ENCODE data around the gene PI4K2A.
A peak's percentile ranks its signal among the peaks of the same experiment; 100 is the strongest.
"Not testable (repeated sequence)": the region's sequence is repeated elsewhere in the genome, so short reads cannot be mapped to it uniquely, and the experiment has no call there.

The PI4K2A gene

GRCh38 chr10:97632949-97633884 is 7.3 kb upstream of the PI4K2A start, which contains the start of gene MORN4:
Gene MORN4 (minus strand): TSS chr10:97633500. CDS start chr10:97619653, 13,847 bp downstream.
- DNase-seq (ENCODE audit: low read depth) = peak; percentile 80

GRCh38 chr10:97633921-97634320 is 6.5 kb upstream of the PI4K2A start:
- DNase-seq (ENCODE audit: low read depth) = no peak

- no peak for DNase-seq (ENCODE audit: low read depth)
Observed at GRCh38 chr10:97635577-97635976, 4.9 kb upstream of the PI4K2A start.

GRCh38 chr10:97639090-97639489 is 1.4 kb upstream of the PI4K2A start:
- not testable (repeated sequence) for DNase-seq (ENCODE audit: low read depth)

GRCh38 chr10:97640868-97641811 is 669 bp downstream of the PI4K2A start:
- DNase-seq (ENCODE audit: low read depth) = no peak

GRCh38 chr10:97642471-97643159 is 2.1 kb downstream of the PI4K2A start:
- DNase-seq (ENCODE audit: low read depth) = not testable (repeated sequence)

- DNase-seq (ENCODE audit: low read depth) = no peak
Observed at GRCh38 chr10:97643441-97643985, 3.0 kb downstream of the PI4K2A start.

- no peak for DNase-seq (ENCODE audit: low read depth)
Observed at GRCh38 chr10:97644936-97645335, 4.5 kb downstream of the PI4K2A start.

GRCh38 chr10:97647556-97647955 is 7.1 kb downstream of the PI4K2A start:
- no peak for DNase-seq (ENCODE audit: low read depth)

GRCh38 chr10:97648562-97649404 is 8.3 kb downstream of the PI4K2A start:
- DNase-seq (ENCODE audit: low read depth) = no peak

GRCh38 chr10:97649405-97649750 is 8.9 kb downstream of the PI4K2A start:
- DNase-seq (ENCODE audit: low read depth) = not testable (repeated sequence)

- DNase-seq (ENCODE audit: low read depth) = no peak
Observed at GRCh38 chr10:97650726-97651125, 10.3 kb downstream of the PI4K2A start.

GRCh38 chr10:97651773-97652172 is 11.3 kb downstream of the PI4K2A start:
- no peak for DNase-seq (ENCODE audit: low read depth)

GRCh38 chr10:97656777-97657176 is 16.3 kb downstream of the PI4K2A start:
- DNase-seq (ENCODE audit: low read depth) = no peak

- DNase-seq (ENCODE audit: low read depth) = no peak
Observed at GRCh38 chr10:97659589-97659988, 19.1 kb downstream of the PI4K2A start.

- no peak for DNase-seq (ENCODE audit: low read depth)
Observed at GRCh38 chr10:97664282-97664850, 23.9 kb downstream of the PI4K2A start.

GRCh38 chr10:97666992-97667391 is 26.5 kb downstream of the PI4K2A start:
- DNase-seq (ENCODE audit: low read depth) = no peak

GRCh38 chr10:97667463-97667862 is 27.0 kb downstream of the PI4K2A start:
- no peak for DNase-seq (ENCODE audit: low read depth)

- DNase-seq (ENCODE audit: low read depth) = no peak
Observed at GRCh38 chr10:97669571-97669970, 29.1 kb downstream of the PI4K2A start.

- no peak for DNase-seq (ENCODE audit: low read depth)
Observed at GRCh38 chr10:97673736-97674525, 33.5 kb downstream of the PI4K2A start.

Measured in stimulated activated CD8-positive, alpha-beta memory T cell treated with anti-CD3 and anti-CD28 coated beads, Interleukin-12 subunit alpha, Interleukin-12 subunit beta, amount 100 ng/mL, for 4 hours (primary cell).